ENCODE results near the gene GRIK1. TPM values are rescaled to one million over a fixed set of nuclear protein-coding genes. Genes with fewer than 3 reads are reported as not detected.

GRIK1 gene
- total RNA-seq, 2 donors from 2014 or later: 0.21 TPM; not detected in 1

DNA sequence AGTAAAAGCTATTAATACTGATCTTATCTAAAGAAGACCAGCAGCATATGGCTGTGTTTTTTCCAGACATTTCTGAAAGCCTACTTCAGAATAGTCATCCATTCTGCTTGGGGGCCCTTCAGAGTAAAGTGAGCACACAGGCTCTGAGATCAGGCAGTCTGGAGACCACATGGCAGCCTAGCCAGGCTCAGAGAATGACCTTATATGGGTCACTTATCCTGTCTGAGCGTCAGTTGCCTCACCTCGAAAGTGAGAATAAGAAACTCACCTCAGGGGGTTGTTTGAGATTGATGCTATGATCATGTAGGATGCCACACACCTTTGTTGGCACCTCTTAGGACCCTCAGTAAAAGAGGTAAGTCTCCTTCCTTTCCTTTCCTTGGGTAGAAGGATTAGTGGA is 270.4 kb downstream of the GRIK1 start:
- no peak for DNase-seq (ENCODE audit: low spot score)

DNA sequence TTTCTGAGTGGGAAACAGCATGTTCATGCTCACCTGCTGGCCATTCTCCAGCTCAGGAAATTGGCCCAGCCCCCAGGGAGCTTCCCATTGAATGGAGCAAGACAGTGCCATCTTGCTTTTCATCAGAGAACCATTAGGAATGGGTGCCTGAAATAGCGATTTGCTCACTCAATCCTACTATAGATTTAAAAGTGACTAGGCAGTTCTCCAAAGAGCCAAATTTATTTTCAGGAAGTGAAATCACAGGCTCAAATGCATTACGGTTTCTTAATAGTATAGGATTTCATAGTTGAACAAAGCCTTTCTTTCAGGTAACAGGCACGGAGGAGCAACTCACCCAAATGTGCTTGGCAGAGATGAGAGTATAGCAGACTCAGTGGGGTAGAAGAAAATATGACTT is 272.1 kb downstream of the GRIK1 start:
- ATAC-seq (ENCODE audit: insufficient number of reproducible peaks, low FRiP score, low read depth) (no peak), DNase-seq (ENCODE audit: low spot score) (no peak)
- H3K27ac ChIP-seq: no peak overlapping the region
- H3K9me3 ChIP-seq: no peaks in the 10 kb centered on the region
- H3K27me3 ChIP-seq (replicated peaks; ENCODE audit: insufficient read depth): no peaks in the 10 kb centered on the region
- no peaks in the 10 kb centered on the region for H3K4me1 ChIP-seq (ENCODE audit: control insufficient read depth in 1 of 2, low read depth in 2 of 2)
- TF ChIP-seq, protein P1, sequence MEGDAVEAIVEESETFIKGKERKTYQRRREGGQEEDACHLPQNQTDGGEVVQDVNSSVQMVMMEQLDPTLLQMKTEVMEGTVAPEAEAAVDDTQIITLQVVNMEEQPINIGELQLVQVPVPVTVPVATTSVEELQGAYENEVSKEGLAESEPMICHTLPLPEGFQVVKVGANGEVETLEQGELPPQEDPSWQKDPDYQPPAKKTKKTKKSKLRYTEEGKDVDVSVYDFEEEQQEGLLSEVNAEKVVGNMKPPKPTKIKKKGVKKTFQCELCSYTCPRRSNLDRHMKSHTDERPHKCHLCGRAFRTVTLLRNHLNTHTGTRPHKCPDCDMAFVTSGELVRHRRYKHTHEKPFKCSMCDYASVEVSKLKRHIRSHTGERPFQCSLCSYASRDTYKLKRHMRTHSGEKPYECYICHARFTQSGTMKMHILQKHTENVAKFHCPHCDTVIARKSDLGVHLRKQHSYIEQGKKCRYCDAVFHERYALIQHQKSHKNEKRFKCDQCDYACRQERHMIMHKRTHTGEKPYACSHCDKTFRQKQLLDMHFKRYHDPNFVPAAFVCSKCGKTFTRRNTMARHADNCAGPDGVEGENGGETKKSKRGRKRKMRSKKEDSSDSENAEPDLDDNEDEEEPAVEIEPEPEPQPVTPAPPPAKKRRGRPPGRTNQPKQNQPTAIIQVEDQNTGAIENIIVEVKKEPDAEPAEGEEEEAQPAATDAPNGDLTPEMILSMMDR (IDR thresholded peaks at IDR 0.05): no peak
- H3K36me3 ChIP-seq: no peaks in the 10 kb centered on the region
- no peak overlapping the region for H3K4me3 ChIP-seq

More for the DNA sequence above, 270.4 kb downstream of the GRIK1 start:
- no peaks in the 10 kb centered on the region for H3K9me3 ChIP-seq
- H3K27ac ChIP-seq: no peak overlapping the region
- ATAC-seq (ENCODE audit: insufficient number of reproducible peaks, low FRiP score, low read depth): no peak
- no peaks in the 10 kb centered on the region for H3K4me1 ChIP-seq (ENCODE audit: control insufficient read depth in 1 of 2, low read depth in 2 of 2)
- H3K4me3 ChIP-seq: no peak overlapping the region
- no peaks in the 10 kb centered on the region for H3K27me3 ChIP-seq (replicated peaks; ENCODE audit: insufficient read depth)
- H3K36me3 ChIP-seq: no peaks in the 10 kb centered on the region
- TF ChIP-seq, protein P1 (IDR thresholded peaks at IDR 0.05): no peak

DNA sequence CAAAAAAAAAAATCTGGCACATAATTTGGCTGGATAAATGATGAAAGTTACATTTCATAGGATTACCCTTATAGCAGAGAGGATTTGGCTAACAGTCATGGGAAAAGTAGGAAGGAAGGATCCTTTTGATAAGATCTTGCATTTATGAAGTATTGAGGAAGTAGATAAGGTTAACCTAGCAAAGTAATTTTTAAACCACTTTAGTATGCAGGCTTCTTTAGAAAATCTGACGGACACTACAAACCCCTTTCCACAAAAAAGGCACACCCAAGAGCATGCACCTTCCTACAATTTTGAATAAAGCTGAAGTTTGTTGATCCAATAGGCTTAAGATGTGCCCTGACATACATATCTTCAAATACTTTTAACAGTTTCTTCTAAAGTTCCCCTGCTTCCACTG is 275.2 kb downstream of the GRIK1 start:
- Histone ChIP-seq H3K4me1 (ENCODE audit: control insufficient read depth in 1 of 2, low read depth in 2 of 2) (no peaks in the 10 kb centered on the region), H3K27ac (no peak overlapping the region), H3K9me3 (no peaks in the 10 kb centered on the region), H3K4me3 (no peak overlapping the region), H3K27me3 (replicated peaks; ENCODE audit: insufficient read depth) (no peaks in the 10 kb centered on the region), H3K36me3 (no peaks in the 10 kb centered on the region)
- ATAC-seq (ENCODE audit: insufficient number of reproducible peaks, low FRiP score, low read depth) (no peak), DNase-seq (ENCODE audit: low spot score) (no peak)
- TF ChIP-seq, protein P1 (IDR thresholded peaks at IDR 0.05): no peak

DNA sequence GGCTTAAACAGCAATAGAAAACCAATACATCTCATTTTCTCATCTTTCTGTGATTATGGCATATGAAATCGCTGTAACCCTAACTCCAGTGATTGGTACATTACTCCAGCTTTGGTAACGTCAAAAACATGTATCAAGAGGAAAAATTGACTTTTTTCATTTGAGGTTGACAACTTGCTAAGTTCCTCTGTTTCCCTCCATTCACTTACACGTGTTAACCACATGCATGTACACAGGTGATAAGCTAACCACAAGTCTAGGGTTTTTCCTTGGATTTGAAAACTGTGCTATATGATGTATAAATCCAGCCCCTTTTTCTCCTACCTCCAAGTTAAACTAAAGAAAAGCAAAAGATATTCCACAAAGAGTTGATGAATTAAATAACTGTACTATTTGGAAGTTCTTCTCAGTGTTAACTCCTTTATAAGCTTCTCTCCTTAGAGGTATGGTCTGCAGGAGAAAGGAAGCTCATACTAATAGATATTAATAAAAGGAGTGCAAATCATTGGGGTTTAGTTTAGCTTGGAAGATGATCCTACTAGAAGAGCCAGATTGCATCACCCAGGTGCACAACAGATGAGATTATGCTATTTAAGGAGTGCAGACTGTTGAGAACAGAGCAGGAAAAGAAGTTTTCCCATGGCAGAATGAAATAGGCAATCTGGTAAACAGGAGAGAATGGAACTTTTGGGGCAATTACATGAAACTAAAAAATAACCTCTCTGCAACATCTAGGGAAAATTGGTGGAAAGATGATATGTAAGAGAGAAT is 277.9 kb downstream of the GRIK1 start:
- H3K36me3 ChIP-seq: no peaks in the 10 kb centered on the region
- peaks cover 2 to 7% of the 10 kb centered on the region in 2 donors for H3K4me1 ChIP-seq (ENCODE audit: control insufficient read depth in 1 of 2, low read depth in 2 of 2)
- H3K27me3 ChIP-seq (replicated peaks; ENCODE audit: insufficient read depth): no peaks in the 10 kb centered on the region
- no peaks in the 10 kb centered on the region for H3K9me3 ChIP-seq
- ATAC-seq (ENCODE audit: insufficient number of reproducible peaks, low FRiP score, low read depth) (no peak), DNase-seq (ENCODE audit: low spot score) (no peak)
- TF ChIP-seq, protein P1 (IDR thresholded peaks at IDR 0.05): no peak
- no peak overlapping the region for H3K27ac ChIP-seq
- no peak overlapping the region for H3K4me3 ChIP-seq

DNA sequence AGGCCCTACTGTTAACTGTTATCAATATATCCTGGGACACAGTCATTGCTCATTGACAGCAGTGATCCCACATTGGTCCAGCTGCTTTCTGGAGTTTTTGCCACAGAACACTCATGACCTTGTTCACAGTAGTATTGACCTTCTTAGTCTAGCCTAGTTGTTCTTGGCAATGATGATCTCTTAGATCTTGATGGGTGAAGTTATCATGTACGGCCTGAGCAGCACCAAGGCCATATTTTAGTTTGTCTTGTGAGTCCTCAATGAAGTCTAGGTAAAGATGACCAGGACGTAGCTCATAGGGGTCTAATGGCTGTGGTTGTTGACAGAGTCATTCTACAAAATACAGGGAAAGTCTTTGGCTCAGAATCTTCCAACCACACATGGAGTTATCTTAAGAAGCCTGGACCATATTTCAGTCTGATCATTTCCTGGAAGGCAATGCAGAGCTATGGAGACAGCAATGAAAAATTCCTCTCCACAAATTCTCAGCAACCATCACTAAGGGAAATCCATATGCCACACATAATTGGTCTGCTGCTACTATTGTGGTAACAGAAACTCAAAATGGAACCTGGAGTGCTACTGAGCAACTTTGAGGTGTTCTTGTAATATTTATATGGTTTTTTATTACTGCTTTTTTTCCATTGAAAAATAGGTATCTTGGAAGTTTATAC is 279.6 kb downstream of the GRIK1 start:
- TF ChIP-seq, protein P1 (IDR thresholded peaks at IDR 0.05): no peak
- no peak for ATAC-seq (ENCODE audit: insufficient number of reproducible peaks, low FRiP score, low read depth)

More for the DNA sequence above, 279.6 kb downstream of the GRIK1 start:
- no peaks in the 10 kb centered on the region for H3K36me3 ChIP-seq
- H3K27me3 ChIP-seq (replicated peaks; ENCODE audit: insufficient read depth): no peaks in the 10 kb centered on the region
- H3K4me1 ChIP-seq (ENCODE audit: control insufficient read depth in 1 of 2, low read depth in 2 of 2): peaks cover 8 to 9% of the 10 kb centered on the region in 2 donors
- DNase-seq (ENCODE audit: low spot score): no peak
- H3K9me3 ChIP-seq: no peaks in the 10 kb centered on the region
- no peak overlapping the region for H3K27ac ChIP-seq
- no peak overlapping the region for H3K4me3 ChIP-seq

All from thoracic aorta (tissue), 2 donors.